BJ (cell line): ENCODE data around the gene AKR1C2. TPM values are rescaled to one million over a fixed set of nuclear protein-coding genes. Genes with fewer than 3 reads are reported as not detected.

Experiments used
- CTCF ChIA-PET: fragments of 350-600 bp; formaldehyde crosslinking; extraction: SDS; loops from one replicate; lab custom pipeline; 2021; ENCODE audit warnings: antibody characterized with exemption, inconsistent platforms; lab: Yijun Ruan, JAX
- POLR2A ChIA-PET: fragments of 300-600 bp; sonication (Branson Sonifier 250); formaldehyde crosslinking; extraction: SDS; loops from one replicate; lab custom pipeline; 2021; ENCODE audit warnings: antibody characterized with exemption; lab: Charles Lee
- DNase-seq: peaks from one replicate; pipeline ENCODE4 v3.0.0-alpha.2; 2011; ENCODE audit warnings: low read depth
- H3K27me3 ChIP-seq: 2 replicates; pipeline ENCODE4 v1.6.0; 2011; ENCODE audit warnings: low read length; ENCODE audit not compliant: control insufficient read depth, insufficient read depth
- H3K36me3 ChIP-seq: 2 replicates; pipeline ENCODE4 v1.5.1; 2011; ENCODE audit warnings: low read length; ENCODE audit not compliant: control insufficient read depth, insufficient read depth
- H3K4me3 ChIP-seq: 2 replicates; pipeline ENCODE4 v1.5.1; 2011; ENCODE audit warnings: low read depth, mild to moderate bottlenecking, control low read depth, low read length
- CTCF ChIP-seq: IDR thresholded peaks from 2 replicates; pipeline ENCODE4 v1.5.1; 2011; ENCODE audit warnings: low read depth, mild to moderate bottlenecking, control low read depth, inconsistent platforms, low read length, moderate library complexity; ENCODE audit not compliant: insufficient read depth
- polyA plus RNA-seq: library from polyadenylated mRNA; depleted of rRNA; stranded (reverse); fragments of >200 nt; gene quantifications from 2 replicates; pipeline ENCODE4 v1.2.3, GENCODE V29; 2011

Gene AKR1C2
- polyA plus RNA-seq, 1 experiment, result 0.37 TPM

- Histone ChIP-seq H3K27me3 (no peaks in the 10 kb centered on the region), H3K4me3 (no peak overlapping the region), H3K36me3 (no peaks in the 10 kb centered on the region)
- ChIA-PET POLR2A (no interaction called here), CTCF (no interaction called here)
- TF ChIP-seq CTCF, result no peak
- DNase-seq, result no peak
Observed at GRCh38 chr10:5038733-5039132, 35.1 kb upstream of the AKR1C2 start.

- H3K4me3 ChIP-seq, result no peak overlapping the region
- H3K36me3 ChIP-seq, result no peaks in the 10 kb centered on the region
- ChIA-PET POLR2A (no interaction called here), CTCF (no interaction called here)
- DNase-seq, result no peak
- no peak for TF ChIP-seq CTCF
- H3K27me3 ChIP-seq, result no peaks in the 10 kb centered on the region
Observed at GRCh38 chr10:5038101-5038500, 34.4 kb upstream of the AKR1C2 start.

GRCh38 chr10:5036511-5036910 is 32.9 kb upstream of the AKR1C2 start:
- no peak for TF ChIP-seq CTCF
- Histone ChIP-seq H3K4me3 (no peak overlapping the region), H3K27me3 (no peaks in the 10 kb centered on the region), H3K36me3 (no peaks in the 10 kb centered on the region)
- DNase-seq, result no peak
- ChIA-PET CTCF (no interaction called here), POLR2A (no interaction called here)

GRCh38 chr10:5035356-5035755 is 31.7 kb upstream of the AKR1C2 start:
- no peak for DNase-seq
- POLR2A ChIA-PET, result no interaction called here
- no peaks in the 10 kb centered on the region for H3K36me3 ChIP-seq
- CTCF ChIA-PET, result interaction anchor here (1.0 to 1.3 kb wide), 2 partner anchors 175 to 185 kb away, joined by 3 to 5 read pairs; no protein-coding TSS in a partner anchor
- H3K4me3 ChIP-seq, result no peak overlapping the region
- no peak for TF ChIP-seq CTCF
- no peaks in the 10 kb centered on the region for H3K27me3 ChIP-seq

GRCh38 chr10:5034588-5034987 is 30.9 kb upstream of the AKR1C2 start:
- ChIA-PET CTCF (interaction anchor here (0.9 to 1.3 kb wide), 2 partner anchors 12 to 185 kb away, joined by 3 to 5 read pairs; no protein-coding TSS in a partner anchor), POLR2A (no interaction called here)
- Histone ChIP-seq H3K36me3 (no peaks in the 10 kb centered on the region), H3K27me3 (no peaks in the 10 kb centered on the region), H3K4me3 (no peak overlapping the region)
- no peak for DNase-seq
- TF ChIP-seq CTCF, result no peak
